H1 (cell line): Measurements from ENCODE around the gene MDM1. TPM values are rescaled to one million over a fixed set of nuclear protein-coding genes. Genes with fewer than 3 reads are reported as not detected.

Experiments
- CTCF ChIA-PET: fragments of 300-600 bp; sonication (Branson Sonifier 250); formaldehyde crosslinking; loops from one replicate; lab custom pipeline; 2021; ENCODE audit not compliant: partially characterized antibody; lab: Charles Lee
- POLR2A ChIA-PET: fragments of 300-600 bp; sonication (Branson Sonifier 250); formaldehyde crosslinking; loops from one replicate; lab custom pipeline; 2021; ENCODE audit warnings: inconsistent platforms; ENCODE audit not compliant: partially characterized antibody; lab: Charles Lee
- DNase-seq, 2 experiments: peaks; one replicate each; pipeline versions ENCODE4 v3.0.0 to v3.0.0-alpha.2; 2010 to 2022; ENCODE audit warnings: low spot score in 2 of 2, low read depth in 1 of 2, mixed read lengths in 1 of 2
- FAIRE-seq: peaks from 2 replicates; lab custom pipeline; 2011; peaks lifted over from hg19 to GRCh38; lab: Jason Lieb, UNC
- H2AFZ ChIP-seq: 2 replicates; pipeline ENCODE4 v1.8.1; 2012; ENCODE audit warnings: low read length, inconsistent platforms
- H2AK5ac ChIP-seq: 2 replicates; pipeline ENCODE4 v1.6.1; 2013; ENCODE audit warnings: low read depth, low read length
- H2BK120ac ChIP-seq: replicated peaks from 2 replicates; pipeline ENCODE3; 2013; ENCODE audit warnings: low read depth, low read length, inconsistent platforms
- H2BK12ac ChIP-seq: 2 replicates; pipeline ENCODE4 v1.6.1; 2013; ENCODE audit warnings: low read depth, low read length
- H2BK15ac ChIP-seq: 2 replicates; pipeline ENCODE4 v1.6.1; 2013; ENCODE audit warnings: low read length
- H2BK20ac ChIP-seq: 2 replicates; pipeline ENCODE4 v1.6.1; 2013; ENCODE audit warnings: low read length
- H2BK5ac ChIP-seq: 2 replicates; pipeline ENCODE4 v1.6.1; 2013; ENCODE audit warnings: low read depth, low read length
- H3K14ac ChIP-seq: 2 replicates; pipeline ENCODE4 v1.6.1; 2013; ENCODE audit warnings: inconsistent platforms; ENCODE audit not compliant: insufficient read length
- H3K18ac ChIP-seq: 2 replicates; pipeline ENCODE4 v1.6.1; 2013; ENCODE audit warnings: low read length; ENCODE audit errors: extremely low read depth
- H3K23ac ChIP-seq: 2 replicates; pipeline ENCODE4 v1.6.1; 2013; ENCODE audit warnings: inconsistent platforms; ENCODE audit not compliant: insufficient read length
- H3K23me2 ChIP-seq: 2 replicates; pipeline ENCODE4 v1.6.1; 2013; ENCODE audit warnings: low read depth, low read length
- H3K27ac ChIP-seq: 2 replicates; pipeline ENCODE4 v1.6.1; 2011; ENCODE audit warnings: low read depth, low read length, inconsistent platforms
- H3K27me3 ChIP-seq, 4 experiments: replicated peaks in 1 of 4; 1 replicate in 1 of 4; 2 replicates in 3 of 4; pipeline versions ENCODE4 v1.6.1 to v1.8.1; 2011 to 2013; ENCODE audit warnings: low read length in 3 of 4, mild to moderate bottlenecking in 3 of 4, inconsistent platforms in 2 of 4, mixed read lengths in 2 of 4, moderate library complexity in 1 of 4; ENCODE audit not compliant: control insufficient read depth in 3 of 4, insufficient read depth in 3 of 4; ENCODE audit errors: extremely low read depth in 1 of 4
- H3K36me3 ChIP-seq, 4 experiments: 2 replicates each; pipeline versions ENCODE4 v1.6.1 to v1.8.1; 2011 to 2013; ENCODE audit warnings: mild to moderate bottlenecking in 4 of 4, low read length in 3 of 4, moderate library complexity in 2 of 4, control low read depth in 1 of 4, inconsistent platforms in 1 of 4; ENCODE audit not compliant: insufficient read depth in 4 of 4, control insufficient read depth in 2 of 4
- H3K4ac ChIP-seq: replicated peaks from 2 replicates; pipeline ENCODE3; 2013; ENCODE audit warnings: low read length, low read depth, mixed read lengths, inconsistent platforms; ENCODE audit not compliant: insufficient read length
- H3K4me1 ChIP-seq, 4 experiments: replicated peaks in 1 of 4; 1 replicate in 1 of 4; 2 replicates in 3 of 4; pipeline versions ENCODE4 v1.6.1 to v1.8.1; 2011 to 2013; ENCODE audit warnings: low read length in 3 of 4, inconsistent platforms in 2 of 4, mixed read lengths in 1 of 4; ENCODE audit not compliant: insufficient read depth in 4 of 4, control insufficient read depth in 3 of 4
- H3K4me2 ChIP-seq, 2 experiments: 2 replicates each; pipeline versions ENCODE4 v1.6.1 to v1.8.1; 2011 to 2013; ENCODE audit warnings: low read depth in 2 of 2, low read length in 2 of 2, control low read depth in 1 of 2, inconsistent platforms in 1 of 2, mild to moderate bottlenecking in 1 of 2; ENCODE audit not compliant: insufficient read depth in 1 of 2
- H3K4me3 ChIP-seq, 4 experiments: fragments of 200-600, 300-600 bp in 1 of 4; sonication (generic), shearing (Covaris generic), sonication (Bioruptor Twin) in 1 of 4; 2 replicates each; pipeline versions ENCODE4 v1.5.1 to v1.8.1; 2011 to 2016; ENCODE audit warnings: low read length in 4 of 4, low read depth in 3 of 4, control low read depth in 2 of 4, inconsistent platforms in 2 of 4, mild to moderate bottlenecking in 2 of 4, mixed read lengths in 1 of 4, moderate library complexity in 1 of 4; ENCODE audit not compliant: insufficient read depth in 2 of 4; ENCODE audit errors: extremely low read depth in 1 of 4
- H3K56ac ChIP-seq: replicated peaks from 2 replicates; pipeline ENCODE3; 2013; ENCODE audit warnings: low read depth, mild to moderate bottlenecking, mixed read lengths, low read length, inconsistent platforms; ENCODE audit not compliant: insufficient read length
- H3K79me1 ChIP-seq: 2 replicates; pipeline ENCODE4 v1.6.1; 2013; ENCODE audit warnings: low read depth, low read length, control low read depth
- H3K79me2 ChIP-seq, 2 experiments: 2 replicates each; pipeline versions ENCODE4 v1.6.1 to v1.8.1; 2012 to 2013; ENCODE audit warnings: low read length in 2 of 2, mild to moderate bottlenecking in 2 of 2, inconsistent platforms in 1 of 2; ENCODE audit not compliant: insufficient read depth in 2 of 2, control insufficient read depth in 1 of 2
- H3K9ac ChIP-seq, 4 experiments: replicated peaks in 1 of 4; 1 replicate in 1 of 4; 2 replicates in 3 of 4; pipeline versions ENCODE4 v1.6.1 to v1.8.1; 2011 to 2013; ENCODE audit warnings: low read depth in 3 of 4, low read length in 3 of 4, control low read depth in 2 of 4, mild to moderate bottlenecking in 2 of 4, moderate library complexity in 2 of 4, inconsistent platforms in 1 of 4; ENCODE audit errors: extremely low read depth in 1 of 4
- H3K9me3 ChIP-seq, 2 experiments: 2 replicates each; pipeline versions ENCODE4 v1.6.1 to v1.8.1; 2012 to 2013; ENCODE audit warnings: mild to moderate bottlenecking in 2 of 2, moderate library complexity in 2 of 2, control low read depth in 1 of 2, inconsistent platforms in 1 of 2, low read depth in 1 of 2, low read length in 1 of 2, mixed read lengths in 1 of 2; ENCODE audit not compliant: insufficient read depth in 2 of 2
- H4K20me1 ChIP-seq, 2 experiments: replicated peaks in 1 of 2; 2 replicates each; pipeline versions ENCODE3 to v1.8.1; 2011 to 2013; ENCODE audit warnings: inconsistent platforms in 2 of 2, low read length in 2 of 2, mild to moderate bottlenecking in 1 of 2; ENCODE audit not compliant: insufficient read depth in 2 of 2, control insufficient read depth in 1 of 2
- H4K5ac ChIP-seq: 2 replicates; pipeline ENCODE4 v1.6.1; 2013; ENCODE audit warnings: low read length, low read depth, mixed read lengths, inconsistent platforms; ENCODE audit not compliant: insufficient read length
- H4K8ac ChIP-seq: 2 replicates; pipeline ENCODE4 v1.8.0; 2013; ENCODE audit warnings: mild to moderate bottlenecking, moderate library complexity, low read length, inconsistent platforms; ENCODE audit not compliant: insufficient read depth; ENCODE audit errors: extremely low read depth
- H4K91ac ChIP-seq: replicated peaks from 2 replicates; pipeline ENCODE3; 2013; ENCODE audit warnings: low read length, mixed read lengths, inconsistent platforms; ENCODE audit not compliant: insufficient read length
- GABPA ChIP-seq: IDR thresholded peaks from 2 replicates; pipeline ENCODE4 v1.6.1; 2011; ENCODE audit warnings: mild to moderate bottlenecking, low read length, moderate library complexity, borderline replicate concordance; ENCODE audit not compliant: insufficient read depth
- RAD21 ChIP-seq, 2 experiments: IDR thresholded peaks in 1 of 2; conservative IDR thresholded peaks in 1 of 2; 2 replicates each; pipeline ENCODE4 v1.6.1; 2011; ENCODE audit warnings: low read depth in 2 of 2, low read length in 2 of 2, improper control_type of control experiment in 1 of 2, inconsistent platforms in 1 of 2, mild to moderate bottlenecking in 1 of 2, moderate library complexity in 1 of 2
- TAF7 ChIP-seq: optimal IDR thresholded peaks from 2 replicates; pipeline ENCODE3; 2011; ENCODE audit warnings: low read depth, mild to moderate bottlenecking, inconsistent platforms, low read length, moderate library complexity, borderline replicate concordance
- WGBS, 2 experiments: shearing (Covaris generic) in 1 of 2; methylation state at CpG; one replicate each; pipeline versions ENCODE4 v1.1.6 to v1.1.7; 2013 to 2015; ENCODE audit warnings: low lambda C conversion rate in 2 of 2, mixed read lengths in 2 of 2, inconsistent platforms in 1 of 2, low coverage in 1 of 2, missing lambda C conversion rate in 1 of 2; ENCODE audit not compliant: insufficient replicate concordance in 2 of 2, insufficient coverage in 1 of 2, insufficient read length in 1 of 2; ENCODE audit errors: extremely low coverage in 1 of 2, missing lambda C conversion rate in 1 of 2; 5-methylcytosine and 5-hydroxymethylcytosine counted together
- polyA plus RNA-seq, 7 experiments: library from polyadenylated mRNA; depleted of rRNA in 3 of 7; stranded (reverse) in 5 of 7; unstranded in 2 of 7; fragments of >200 nt in 5 of 7; fragments of 200-250 nt in 2 of 7; gene quantifications; 1 replicate in 5 of 7; 2 replicates in 1 of 7; 4 replicates in 1 of 7; pipeline versions ENCODE4 v1.2.1 to v1.2.3, GENCODE V29; 2011 to 2013; ENCODE audit warnings: missing spikeins in 2 of 7, mixed read lengths in 2 of 7
- total RNA-seq: library from RNA; stranded (reverse); fragmentation: NEBNext Ultra II Directional; extraction: Animal tissue kit (Norgen Biotek cat#: 25700); gene quantifications from 2 replicates; pipeline ENCODE4 v1.2.1, GENCODE V29; 2021
- TF ChIP-seq, protein P1 (sequence below), 3 experiments: IDR thresholded peaks; 1 replicate in 2 of 3; 2 replicates in 1 of 3; pipeline versions ENCODE4 v1.5.1 to v1.6.1; 2011; ENCODE audit warnings: low read length in 3 of 3, mild to moderate bottlenecking in 3 of 3, inconsistent platforms in 2 of 3, low read depth in 1 of 3, moderate library complexity in 1 of 3; ENCODE audit not compliant: insufficient read depth in 1 of 3; ENCODE audit errors: control extremely low read depth in 1 of 3

The MDM1 gene
- total and polyA plus RNA-seq, 2 of the 8 experiments (the other 6 are each of a cell fraction or from before 2014, with no cell fraction given): 3.1 to 10.7 TPM

DNA sequence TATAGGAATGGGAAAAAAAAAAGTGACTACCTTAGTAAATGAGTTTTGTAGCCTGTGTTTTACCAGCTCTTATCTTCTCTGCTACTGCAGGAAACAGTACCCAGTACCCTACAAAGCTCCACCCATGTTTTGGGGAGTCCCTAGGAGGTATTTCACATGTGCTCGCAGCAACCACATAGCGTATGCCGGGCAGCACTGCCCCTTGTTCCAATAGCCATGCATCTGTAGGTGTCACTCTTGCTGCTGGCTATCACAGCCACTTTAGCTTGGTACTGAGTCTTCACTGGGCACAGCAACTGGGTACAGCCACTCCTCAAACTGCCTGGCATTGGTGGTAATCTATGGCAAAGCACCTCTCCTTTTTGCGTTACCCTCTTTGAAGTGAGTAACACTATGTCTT is 2.0 kb upstream of the MDM1 start:
- H3K79me2 ChIP-seq: 0 out of 4 replicates have a peak, but pooled peaks cover 0 to 3% of the 10 kb centered on the region in 2 experiments
- TF ChIP-seq RAD21 (IDR thresholded peaks at IDR 0.05 in 1 of 2, conservative IDR thresholded peaks at IDR 0.05 in 1 of 2; ENCODE audit: low read depth in 2 of 2, low read length in 2 of 2) (peak; percentile 70 to 73), TAF7 (no peak), GABPA (no peak)
- TF ChIP-seq, protein P1, sequence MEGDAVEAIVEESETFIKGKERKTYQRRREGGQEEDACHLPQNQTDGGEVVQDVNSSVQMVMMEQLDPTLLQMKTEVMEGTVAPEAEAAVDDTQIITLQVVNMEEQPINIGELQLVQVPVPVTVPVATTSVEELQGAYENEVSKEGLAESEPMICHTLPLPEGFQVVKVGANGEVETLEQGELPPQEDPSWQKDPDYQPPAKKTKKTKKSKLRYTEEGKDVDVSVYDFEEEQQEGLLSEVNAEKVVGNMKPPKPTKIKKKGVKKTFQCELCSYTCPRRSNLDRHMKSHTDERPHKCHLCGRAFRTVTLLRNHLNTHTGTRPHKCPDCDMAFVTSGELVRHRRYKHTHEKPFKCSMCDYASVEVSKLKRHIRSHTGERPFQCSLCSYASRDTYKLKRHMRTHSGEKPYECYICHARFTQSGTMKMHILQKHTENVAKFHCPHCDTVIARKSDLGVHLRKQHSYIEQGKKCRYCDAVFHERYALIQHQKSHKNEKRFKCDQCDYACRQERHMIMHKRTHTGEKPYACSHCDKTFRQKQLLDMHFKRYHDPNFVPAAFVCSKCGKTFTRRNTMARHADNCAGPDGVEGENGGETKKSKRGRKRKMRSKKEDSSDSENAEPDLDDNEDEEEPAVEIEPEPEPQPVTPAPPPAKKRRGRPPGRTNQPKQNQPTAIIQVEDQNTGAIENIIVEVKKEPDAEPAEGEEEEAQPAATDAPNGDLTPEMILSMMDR (IDR thresholded peaks at IDR 0.05; ENCODE audit: control extremely low read depth in 1 of 3, insufficient read depth in 1 of 3, low read depth in 1 of 3, low read length in 3 of 3): peak; percentile 39 to 48 (median 46)
- H3K4me3 ChIP-seq: no peak overlapping the region
- DNase-seq: no peak
- no peak overlapping the region for H2BK12ac ChIP-seq
- WGBS, 2 experiments: 74% methylated on average over 4 of the region's 4 CpGs; no CpG with 5 or more reads in 1 of the 2 experiments
- H4K8ac ChIP-seq: no peak overlapping the region
- FAIRE-seq: no peak
- H3K9me3 ChIP-seq: no peaks in the 10 kb centered on the region
- H3K4me1 ChIP-seq: peaks cover 0 to 7% (median 3%) of the 10 kb centered on the region in 4 experiments; a peak in 3 of 7 replicates
- H3K23ac ChIP-seq: no peak overlapping the region
- no peak overlapping the region for H3K4ac ChIP-seq
- no peak overlapping the region for H2AK5ac ChIP-seq
- H3K18ac ChIP-seq: no peak overlapping the region
- H3K9ac ChIP-seq: no peak overlapping the region
- H3K4me2 ChIP-seq: no peak overlapping the region
- CTCF ChIA-PET: interaction anchor here (0.9 to 2.1 kb wide), 7 partner anchors 14 to 280 kb away, joined by 3 to 6 read pairs (median 4); no protein-coding TSS in a partner anchor
- H3K27me3 ChIP-seq: no peaks in the 10 kb centered on the region
- no peak overlapping the region for H3K56ac ChIP-seq
- no peak overlapping the region for H2BK15ac ChIP-seq
- POLR2A ChIA-PET: interaction anchor here (0.7 to 1.5 kb wide), 3 partner anchors 276 to 572 kb away, joined by 3 to 4 read pairs (median 4); partner anchors contain the start of genes MDM2 and RAP1B
- H3K36me3 ChIP-seq: no peaks in the 10 kb centered on the region
- H3K79me1 ChIP-seq: no peaks in the 10 kb centered on the region
- no peak overlapping the region for H2BK120ac ChIP-seq
- peak overlapping the region; percentile 42; the same call in 1 of the 2 replicates for H2AFZ ChIP-seq
- H4K20me1 ChIP-seq: no peaks in the 10 kb centered on the region
- H3K14ac ChIP-seq: no peak overlapping the region
- H4K5ac ChIP-seq: no peak overlapping the region
- no peak overlapping the region for H3K27ac ChIP-seq
- peaks cover 8% of the 10 kb centered on the region for H3K23me2 ChIP-seq
- H2BK5ac ChIP-seq: no peak overlapping the region
- H2BK20ac ChIP-seq: no peak overlapping the region
- no peak overlapping the region for H4K91ac ChIP-seq
